Right atrium auricular region (tissue), 2 donors: ENCODE results near the gene IGFBP2. TPM values are rescaled to one million over a fixed set of nuclear protein-coding genes. Genes with fewer than 3 reads are reported as not detected.

Experiments used
- DNase-seq: peaks from one replicate; pipeline ENCODE4 v3.0.0-alpha.2; 2019; ENCODE audit warnings: low spot score
- H3K27ac ChIP-seq, 2 donors: fragments of 200-600 bp; sonication (generic); 1 replicate in 1 of 2; 2 replicates in 1 of 2; pipeline ENCODE4 v1.5.1; 2016 to 2019
- H3K27me3 ChIP-seq, 2 donors: fragments of 200-600 bp; sonication (generic); one replicate each; pipeline versions ENCODE4 v1.5.1 to v1.6.0; 2017 to 2019
- H3K36me3 ChIP-seq: fragments of 200-600 bp; sonication (generic); one replicate; pipeline ENCODE4 v1.5.1; 2016
- H3K4me1 ChIP-seq, 2 donors: fragments of 200-600 bp; sonication (generic); one replicate each; pipeline versions ENCODE4 v1.5.1 to v1.6.0; 2017 to 2019
- H3K4me3 ChIP-seq, 2 donors: fragments of 200-600 bp; sonication (generic); 1 replicate in 1 of 2; 2 replicates in 1 of 2; pipeline ENCODE4 v1.5.1; 2017 to 2019; ENCODE audit warnings: mild to moderate bottlenecking in 1 of 2, moderate library complexity in 1 of 2
- H3K9me3 ChIP-seq, 2 donors: fragments of 200-600 bp; sonication (generic); one replicate each; pipeline ENCODE4 v1.5.1; 2019
- total RNA-seq, 2 donors: library from RNA; depleted of rRNA; stranded (reverse); fragments of >200 nt; gene quantifications; one replicate each; pipeline ENCODE4 v1.1.0, GENCODE V29; 2016
- TF ChIP-seq, protein P1 (sequence below), 2 donors: fragments of 200-600 bp; sonication (generic); IDR thresholded peaks; one replicate each; pipeline ENCODE4 v1.5.1; 2019; ENCODE audit warnings: antibody characterized with exemption in 2 of 2

The IGFBP2 gene
- total RNA-seq, 2 donors from 2014 or later: 255 to 508 TPM

DNA sequence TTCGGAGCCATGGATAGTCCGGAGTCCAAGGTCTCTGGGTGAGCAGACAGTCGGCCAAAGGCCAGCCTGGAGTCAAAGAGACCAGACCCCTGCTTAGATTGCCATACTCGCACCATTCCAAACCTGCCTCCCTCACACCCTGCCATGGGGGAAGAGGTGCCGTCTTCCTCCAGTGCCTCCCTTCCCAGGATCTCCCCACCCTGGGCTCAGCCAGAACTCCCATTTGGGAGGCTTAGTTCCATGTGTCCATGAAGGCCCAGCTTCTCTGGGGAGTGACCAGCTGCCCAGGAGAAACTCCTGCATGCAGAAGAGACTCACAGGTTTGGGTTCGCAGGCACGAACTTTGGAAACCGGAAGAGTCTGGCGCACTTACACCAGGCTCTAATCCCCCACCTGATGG lies 40.4 kb downstream of the IGFBP2 start:
- no peak overlapping the region for H3K27ac ChIP-seq
- DNase-seq: no peak

DNA sequence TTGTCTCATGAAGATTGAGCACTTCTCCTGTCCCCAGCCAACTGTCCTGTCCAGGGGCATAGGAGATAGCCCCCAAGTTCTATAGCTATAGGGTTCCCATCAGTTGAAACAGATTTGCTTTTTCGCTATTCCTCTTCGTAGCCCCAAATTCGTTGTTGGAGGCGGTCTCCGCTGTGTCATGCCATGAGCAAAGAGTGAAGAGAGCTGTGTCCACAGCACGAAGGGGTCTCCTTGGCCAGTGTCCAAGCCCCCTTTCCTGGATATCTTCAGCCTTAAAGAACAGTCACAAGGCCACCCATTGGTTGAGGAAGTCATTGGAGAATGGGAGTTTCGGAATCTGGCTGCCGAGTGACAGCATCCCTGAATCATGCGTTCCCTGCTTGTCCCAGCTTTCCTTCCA lies 41.2 kb downstream of the IGFBP2 start:
- no peaks in the 10 kb centered on the region for H3K27me3 ChIP-seq
- TF ChIP-seq, protein P1, sequence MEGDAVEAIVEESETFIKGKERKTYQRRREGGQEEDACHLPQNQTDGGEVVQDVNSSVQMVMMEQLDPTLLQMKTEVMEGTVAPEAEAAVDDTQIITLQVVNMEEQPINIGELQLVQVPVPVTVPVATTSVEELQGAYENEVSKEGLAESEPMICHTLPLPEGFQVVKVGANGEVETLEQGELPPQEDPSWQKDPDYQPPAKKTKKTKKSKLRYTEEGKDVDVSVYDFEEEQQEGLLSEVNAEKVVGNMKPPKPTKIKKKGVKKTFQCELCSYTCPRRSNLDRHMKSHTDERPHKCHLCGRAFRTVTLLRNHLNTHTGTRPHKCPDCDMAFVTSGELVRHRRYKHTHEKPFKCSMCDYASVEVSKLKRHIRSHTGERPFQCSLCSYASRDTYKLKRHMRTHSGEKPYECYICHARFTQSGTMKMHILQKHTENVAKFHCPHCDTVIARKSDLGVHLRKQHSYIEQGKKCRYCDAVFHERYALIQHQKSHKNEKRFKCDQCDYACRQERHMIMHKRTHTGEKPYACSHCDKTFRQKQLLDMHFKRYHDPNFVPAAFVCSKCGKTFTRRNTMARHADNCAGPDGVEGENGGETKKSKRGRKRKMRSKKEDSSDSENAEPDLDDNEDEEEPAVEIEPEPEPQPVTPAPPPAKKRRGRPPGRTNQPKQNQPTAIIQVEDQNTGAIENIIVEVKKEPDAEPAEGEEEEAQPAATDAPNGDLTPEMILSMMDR (IDR thresholded peaks at IDR 0.05): no peak
- H3K4me3 ChIP-seq: no peak overlapping the region
- no peak for DNase-seq
- peaks cover 0 to 8% of the 10 kb centered on the region in 2 donors for H3K4me1 ChIP-seq
- no peaks in the 10 kb centered on the region for H3K9me3 ChIP-seq
- H3K36me3 ChIP-seq: no peaks in the 10 kb centered on the region
- H3K27ac ChIP-seq: no peak overlapping the region

More for the DNA sequence above, 40.4 kb downstream of the IGFBP2 start:
- Histone ChIP-seq H3K27me3 (no peaks in the 10 kb centered on the region), H3K9me3 (no peaks in the 10 kb centered on the region), H3K36me3 (no peaks in the 10 kb centered on the region), H3K4me3 (no peak overlapping the region), H3K4me1 (peaks cover 0 to under 1% of the 10 kb centered on the region in 2 donors)
- TF ChIP-seq, protein P1 (IDR thresholded peaks at IDR 0.05): no peak

DNA sequence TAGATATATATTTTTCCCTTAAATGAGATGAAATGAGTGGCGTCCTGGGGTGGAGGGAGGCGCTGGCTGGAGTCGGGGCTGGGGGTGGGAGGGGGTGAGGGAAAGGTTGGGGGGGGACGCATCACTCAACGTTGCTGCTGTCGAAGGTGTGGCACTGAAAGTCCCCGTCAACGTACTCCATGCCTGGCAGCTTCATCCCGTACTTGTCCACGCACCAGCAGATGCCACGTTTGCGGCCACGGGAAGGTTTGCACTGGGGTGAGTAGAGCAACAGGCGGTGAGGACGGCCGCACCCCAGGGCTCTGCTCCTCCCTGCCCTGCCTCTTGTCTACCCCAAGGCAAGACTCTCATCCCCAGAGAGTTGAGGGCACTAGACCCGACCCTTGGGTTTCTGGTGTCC lies 43.4 kb downstream of the IGFBP2 start:
- Histone ChIP-seq H3K27me3 (no peaks in the 10 kb centered on the region), H3K9me3 (no peaks in the 10 kb centered on the region), H3K4me3 (no peak overlapping the region), H3K4me1 (peaks cover 0 to 29% of the 10 kb centered on the region in 2 donors), H3K36me3 (no peaks in the 10 kb centered on the region), H3K27ac (no peak overlapping the region)
- TF ChIP-seq, protein P1 (IDR thresholded peaks at IDR 0.05): no peak
- DNase-seq: no peak

DNA sequence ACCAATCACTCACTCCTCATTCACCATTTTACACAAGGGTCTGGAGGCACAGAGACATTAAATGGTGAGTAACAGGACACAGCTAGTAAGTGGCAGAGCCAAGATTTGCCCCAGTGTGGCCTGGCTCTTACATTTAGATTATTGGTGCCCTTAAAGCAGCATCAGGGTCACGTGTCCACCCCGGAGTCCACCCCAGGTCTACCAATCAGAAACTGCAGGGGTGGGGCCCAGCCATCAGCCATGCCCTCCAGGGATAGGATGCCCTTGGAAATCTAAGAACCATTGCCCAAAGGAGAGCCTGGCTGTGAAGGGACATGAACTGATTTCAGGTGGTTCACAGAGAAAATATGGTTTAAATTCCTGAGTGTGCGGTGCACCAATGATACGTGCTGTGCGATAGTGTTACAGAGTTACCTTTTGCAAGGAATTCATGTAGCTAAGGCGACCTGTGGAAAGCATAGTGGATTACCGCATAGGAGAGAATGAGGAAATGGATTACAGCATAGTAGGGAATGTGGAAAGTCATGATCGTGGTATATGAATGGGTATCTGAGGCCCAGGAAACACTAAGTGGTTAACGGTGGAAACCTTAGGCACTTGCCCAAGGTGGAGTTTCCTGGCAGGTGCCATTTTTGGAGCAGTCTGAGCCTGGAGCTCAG lies 44.3 kb downstream of the IGFBP2 start:
- H3K9me3 ChIP-seq: no peaks in the 10 kb centered on the region
- no peak overlapping the region for H3K27ac ChIP-seq
- H3K4me3 ChIP-seq: no peak overlapping the region
- peaks cover 0 to 38% of the 10 kb centered on the region in 2 donors for H3K4me1 ChIP-seq
- no peak for DNase-seq
- H3K27me3 ChIP-seq: no peaks in the 10 kb centered on the region
- no peaks in the 10 kb centered on the region for H3K36me3 ChIP-seq
- TF ChIP-seq, protein P1 (IDR thresholded peaks at IDR 0.05): no peak

DNA sequence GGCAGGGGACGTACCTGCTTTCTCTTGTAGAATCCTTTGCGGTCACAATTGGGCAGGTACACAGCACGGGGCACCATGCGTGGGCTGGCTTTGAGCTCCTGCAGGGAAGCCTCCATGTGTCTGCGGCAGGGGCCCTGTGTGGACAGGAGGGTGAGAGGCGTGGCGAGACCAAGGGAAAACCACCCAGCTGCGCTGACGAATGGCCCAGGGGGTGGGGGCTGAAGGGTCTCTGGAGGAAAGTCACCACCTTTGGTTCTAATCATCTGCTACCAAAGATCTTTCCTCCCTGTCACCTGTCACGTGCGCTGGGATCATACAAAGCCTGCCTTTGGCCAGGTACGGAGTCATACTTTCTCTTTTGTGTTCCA lies 44.9 kb downstream of the IGFBP2 start:
- H3K36me3 ChIP-seq: no peaks in the 10 kb centered on the region
- H3K27me3 ChIP-seq: no peaks in the 10 kb centered on the region
- no peak for DNase-seq
- no peak overlapping the region for H3K27ac ChIP-seq
- TF ChIP-seq, protein P1 (IDR thresholded peaks at IDR 0.05): no peak
- peaks cover 0 to 40% of the 10 kb centered on the region in 2 donors for H3K4me1 ChIP-seq
- no peaks in the 10 kb centered on the region for H3K9me3 ChIP-seq
- no peak overlapping the region for H3K4me3 ChIP-seq
